ENCODE measurements around the gene NDUFA7. TPM values are rescaled to one million over a fixed set of nuclear protein-coding genes. Genes with fewer than 3 reads are reported as not detected.

Gene NDUFA7
- polyA plus RNA-seq, 1 donor from 2014 or later = 37.3 TPM

DNA sequence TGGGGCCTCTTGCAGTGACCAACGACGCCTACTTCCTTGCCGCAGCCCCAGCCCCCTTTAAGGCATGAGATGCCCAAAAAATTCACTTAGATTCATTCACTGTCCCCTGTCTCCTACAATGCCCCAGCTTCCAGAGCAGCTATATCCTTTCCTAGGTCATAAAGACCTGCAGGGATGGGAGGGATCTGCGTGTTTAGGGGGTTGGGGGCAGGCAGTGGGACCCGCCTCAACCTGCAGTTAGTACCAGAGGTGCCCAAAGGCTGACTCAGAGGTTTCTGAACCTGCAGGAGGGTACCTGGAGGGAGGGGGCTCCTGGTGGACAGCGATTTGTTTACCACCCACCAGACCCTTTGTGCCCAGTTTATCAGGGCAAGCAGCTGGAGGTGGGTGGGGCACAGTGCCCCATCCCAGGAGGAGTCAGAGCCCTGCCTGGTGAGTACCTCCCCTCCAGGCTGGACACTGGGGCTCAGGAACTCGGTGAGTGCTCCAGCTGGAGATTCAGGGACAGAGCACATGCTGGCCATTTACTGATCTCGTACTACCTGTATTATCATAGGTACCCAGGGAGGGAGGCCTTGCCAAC, 10.2 kb upstream of the NDUFA7 start:
- H4K20me1 ChIP-seq (ENCODE audit: insufficient read depth) = no peaks in the 10 kb centered on the region
- no peak overlapping the region for H3K27ac ChIP-seq (ENCODE audit: low read length)
- no peak overlapping the region for H2AFZ ChIP-seq (ENCODE audit: low read depth, low read length)
- H3K9ac ChIP-seq (ENCODE audit: low read length) = no peak overlapping the region
- H3K36me3 ChIP-seq (ENCODE audit: insufficient read depth, low read length) = no peaks in the 10 kb centered on the region
- peaks cover 45% of the 10 kb centered on the region for H3K27me3 ChIP-seq (ENCODE audit: insufficient read depth, low read depth, low read length)
- no peaks in the 10 kb centered on the region for H3K9me3 ChIP-seq (ENCODE audit: low read length)
- TF ChIP-seq EZH2 (IDR thresholded peaks at IDR 0.05; ENCODE audit: borderline replicate concordance, insufficient read depth, low read length, poor library complexity, severe bottlenecking) (no peak), EP300 (conservative IDR thresholded peaks at IDR 0.05; ENCODE audit: poor library complexity, severe bottlenecking) (no peak), MXI1 (conservative IDR thresholded peaks at IDR 0.05; ENCODE audit: poor library complexity, severe bottlenecking) (no peak), POLR2AphosphoS5 (IDR thresholded peaks at IDR 0.05) (no peak)
- TF ChIP-seq, protein P1, sequence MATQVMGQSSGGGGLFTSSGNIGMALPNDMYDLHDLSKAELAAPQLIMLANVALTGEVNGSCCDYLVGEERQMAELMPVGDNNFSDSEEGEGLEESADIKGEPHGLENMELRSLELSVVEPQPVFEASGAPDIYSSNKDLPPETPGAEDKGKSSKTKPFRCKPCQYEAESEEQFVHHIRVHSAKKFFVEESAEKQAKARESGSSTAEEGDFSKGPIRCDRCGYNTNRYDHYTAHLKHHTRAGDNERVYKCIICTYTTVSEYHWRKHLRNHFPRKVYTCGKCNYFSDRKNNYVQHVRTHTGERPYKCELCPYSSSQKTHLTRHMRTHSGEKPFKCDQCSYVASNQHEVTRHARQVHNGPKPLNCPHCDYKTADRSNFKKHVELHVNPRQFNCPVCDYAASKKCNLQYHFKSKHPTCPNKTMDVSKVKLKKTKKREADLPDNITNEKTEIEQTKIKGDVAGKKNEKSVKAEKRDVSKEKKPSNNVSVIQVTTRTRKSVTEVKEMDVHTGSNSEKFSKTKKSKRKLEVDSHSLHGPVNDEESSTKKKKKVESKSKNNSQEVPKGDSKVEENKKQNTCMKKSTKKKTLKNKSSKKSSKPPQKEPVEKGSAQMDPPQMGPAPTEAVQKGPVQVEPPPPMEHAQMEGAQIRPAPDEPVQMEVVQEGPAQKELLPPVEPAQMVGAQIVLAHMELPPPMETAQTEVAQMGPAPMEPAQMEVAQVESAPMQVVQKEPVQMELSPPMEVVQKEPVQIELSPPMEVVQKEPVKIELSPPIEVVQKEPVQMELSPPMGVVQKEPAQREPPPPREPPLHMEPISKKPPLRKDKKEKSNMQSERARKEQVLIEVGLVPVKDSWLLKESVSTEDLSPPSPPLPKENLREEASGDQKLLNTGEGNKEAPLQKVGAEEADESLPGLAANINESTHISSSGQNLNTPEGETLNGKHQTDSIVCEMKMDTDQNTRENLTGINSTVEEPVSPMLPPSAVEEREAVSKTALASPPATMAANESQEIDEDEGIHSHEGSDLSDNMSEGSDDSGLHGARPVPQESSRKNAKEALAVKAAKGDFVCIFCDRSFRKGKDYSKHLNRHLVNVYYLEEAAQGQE (IDR thresholded peaks at IDR 0.05; ENCODE audit: borderline replicate concordance) = no peak
- H3F3A ChIP-seq (ENCODE audit: insufficient read depth, low read length, poor library complexity, severe bottlenecking) = no peaks in the 10 kb centered on the region
- no peak overlapping the region for H3K4me2 ChIP-seq (ENCODE audit: low read length)
- H3K9me2 ChIP-seq (ENCODE audit: insufficient read depth, low read length) = no peaks in the 10 kb centered on the region
- H3K4me3 ChIP-seq (ENCODE audit: low read length) = no peak overlapping the region
- no peaks in the 10 kb centered on the region for H3K79me2 ChIP-seq (replicated peaks; ENCODE audit: insufficient read depth, low read length)

DNA sequence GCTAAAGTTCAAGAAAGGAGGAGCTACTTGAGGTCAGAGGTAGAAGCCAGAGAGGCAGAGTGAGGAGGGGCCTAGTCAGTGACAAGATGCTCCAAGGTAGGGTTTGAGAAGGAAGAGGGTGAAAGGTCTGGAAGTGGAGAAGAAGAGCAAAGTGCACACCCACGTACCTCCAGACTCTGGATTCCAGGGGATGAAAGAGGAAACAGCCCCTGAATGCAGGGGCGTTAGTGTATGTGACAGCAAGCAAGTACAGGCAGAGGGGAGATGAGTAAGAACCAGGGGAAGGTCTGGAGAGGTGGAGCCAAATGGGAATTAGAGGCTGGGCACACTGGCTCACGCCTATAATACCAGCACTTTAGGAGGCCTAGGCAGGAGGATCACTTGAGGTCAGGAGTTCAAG, 8.8 kb upstream of the NDUFA7 start:
- H3K27me3 ChIP-seq (ENCODE audit: insufficient read depth, low read depth, low read length) = peaks cover 35% of the 10 kb centered on the region
- no peaks in the 10 kb centered on the region for H3K36me3 ChIP-seq (ENCODE audit: insufficient read depth, low read length)
- no peak overlapping the region for H3K27ac ChIP-seq (ENCODE audit: low read length)
- H3K9ac ChIP-seq (ENCODE audit: low read length) = no peak overlapping the region
- H3K4me2 ChIP-seq (ENCODE audit: low read length) = no peak overlapping the region
- no peaks in the 10 kb centered on the region for H3F3A ChIP-seq (ENCODE audit: insufficient read depth, low read length, poor library complexity, severe bottlenecking)
- no peak overlapping the region for H2AFZ ChIP-seq (ENCODE audit: low read depth, low read length)
- H3K9me2 ChIP-seq (ENCODE audit: insufficient read depth, low read length) = no peaks in the 10 kb centered on the region
- H4K20me1 ChIP-seq (ENCODE audit: insufficient read depth) = no peaks in the 10 kb centered on the region
- H3K9me3 ChIP-seq (ENCODE audit: low read length) = no peaks in the 10 kb centered on the region
- no peak for TF ChIP-seq EP300 (conservative IDR thresholded peaks at IDR 0.05; ENCODE audit: poor library complexity, severe bottlenecking)
- no peak for TF ChIP-seq EZH2 (IDR thresholded peaks at IDR 0.05; ENCODE audit: borderline replicate concordance, insufficient read depth, low read length, poor library complexity, severe bottlenecking)
- TF ChIP-seq POLR2AphosphoS5 (IDR thresholded peaks at IDR 0.05) = no peak
- no peak for TF ChIP-seq RAD21 (conservative IDR thresholded peaks at IDR 0.05)
- no peak for TF ChIP-seq MXI1 (conservative IDR thresholded peaks at IDR 0.05; ENCODE audit: poor library complexity, severe bottlenecking)
- TF ChIP-seq, protein P2, sequence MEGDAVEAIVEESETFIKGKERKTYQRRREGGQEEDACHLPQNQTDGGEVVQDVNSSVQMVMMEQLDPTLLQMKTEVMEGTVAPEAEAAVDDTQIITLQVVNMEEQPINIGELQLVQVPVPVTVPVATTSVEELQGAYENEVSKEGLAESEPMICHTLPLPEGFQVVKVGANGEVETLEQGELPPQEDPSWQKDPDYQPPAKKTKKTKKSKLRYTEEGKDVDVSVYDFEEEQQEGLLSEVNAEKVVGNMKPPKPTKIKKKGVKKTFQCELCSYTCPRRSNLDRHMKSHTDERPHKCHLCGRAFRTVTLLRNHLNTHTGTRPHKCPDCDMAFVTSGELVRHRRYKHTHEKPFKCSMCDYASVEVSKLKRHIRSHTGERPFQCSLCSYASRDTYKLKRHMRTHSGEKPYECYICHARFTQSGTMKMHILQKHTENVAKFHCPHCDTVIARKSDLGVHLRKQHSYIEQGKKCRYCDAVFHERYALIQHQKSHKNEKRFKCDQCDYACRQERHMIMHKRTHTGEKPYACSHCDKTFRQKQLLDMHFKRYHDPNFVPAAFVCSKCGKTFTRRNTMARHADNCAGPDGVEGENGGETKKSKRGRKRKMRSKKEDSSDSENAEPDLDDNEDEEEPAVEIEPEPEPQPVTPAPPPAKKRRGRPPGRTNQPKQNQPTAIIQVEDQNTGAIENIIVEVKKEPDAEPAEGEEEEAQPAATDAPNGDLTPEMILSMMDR (IDR thresholded peaks at IDR 0.05; ENCODE audit: poor library complexity, severe bottlenecking) = no peak
- no peak for TF ChIP-seq TAF1 (IDR thresholded peaks at IDR 0.05; ENCODE audit: low read depth)
- TF ChIP-seq SMC3 (conservative IDR thresholded peaks at IDR 0.05; ENCODE audit: poor library complexity) = no peak
- TF ChIP-seq, protein P1 (IDR thresholded peaks at IDR 0.05; ENCODE audit: borderline replicate concordance) = no peak
- no peak overlapping the region for H3K4me3 ChIP-seq (ENCODE audit: low read length)
- H3K79me2 ChIP-seq (replicated peaks; ENCODE audit: insufficient read depth, low read length) = no peaks in the 10 kb centered on the region
